Thyroid gland (tissue), 4 donors: ENCODE measurements around the gene PLD1.

Source experiments
- POLR2A ChIP-seq, 2 donors: fragments of 450-650 bp; IDR thresholded peaks; one replicate each; pipeline ENCODE4 v1.6.1; 2017; ENCODE audit warnings: antibody characterized with exemption in 2 of 2, mild to moderate bottlenecking in 2 of 2, moderate library complexity in 1 of 2
- TF ChIP-seq, protein P1 (sequence below), 6 experiments: fragments of 200-600 bp in 3 of 6; fragments of 450-650 bp in 3 of 6; sonication (generic) in 3 of 6; IDR thresholded peaks; one replicate each; pipeline ENCODE4 v1.5.1; 2016 to 2019; ENCODE audit warnings: antibody characterized with exemption in 6 of 6, mild to moderate bottlenecking in 2 of 6, inconsistent platforms in 1 of 6, moderate library complexity in 1 of 6

DNA sequence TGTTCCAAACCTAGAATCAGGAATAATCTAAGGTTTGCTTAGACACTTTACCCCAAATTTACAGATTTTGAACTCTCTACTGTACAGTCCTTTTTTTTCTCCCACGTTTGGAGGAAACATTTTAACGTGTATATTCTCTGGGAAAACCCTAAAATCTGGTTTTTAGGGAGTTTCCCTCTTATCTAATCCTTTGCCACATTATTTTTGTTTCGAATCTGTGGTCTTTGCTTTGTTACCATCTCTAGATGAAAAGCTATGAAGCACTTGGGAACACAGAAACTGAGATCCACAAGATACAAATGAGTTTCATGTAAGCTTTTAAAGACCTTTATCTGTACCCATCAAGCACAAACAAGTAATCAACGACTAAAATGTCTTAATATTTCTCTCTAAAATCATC is 41.3 kb downstream of the PLD1 start:
- TF ChIP-seq, protein P1, sequence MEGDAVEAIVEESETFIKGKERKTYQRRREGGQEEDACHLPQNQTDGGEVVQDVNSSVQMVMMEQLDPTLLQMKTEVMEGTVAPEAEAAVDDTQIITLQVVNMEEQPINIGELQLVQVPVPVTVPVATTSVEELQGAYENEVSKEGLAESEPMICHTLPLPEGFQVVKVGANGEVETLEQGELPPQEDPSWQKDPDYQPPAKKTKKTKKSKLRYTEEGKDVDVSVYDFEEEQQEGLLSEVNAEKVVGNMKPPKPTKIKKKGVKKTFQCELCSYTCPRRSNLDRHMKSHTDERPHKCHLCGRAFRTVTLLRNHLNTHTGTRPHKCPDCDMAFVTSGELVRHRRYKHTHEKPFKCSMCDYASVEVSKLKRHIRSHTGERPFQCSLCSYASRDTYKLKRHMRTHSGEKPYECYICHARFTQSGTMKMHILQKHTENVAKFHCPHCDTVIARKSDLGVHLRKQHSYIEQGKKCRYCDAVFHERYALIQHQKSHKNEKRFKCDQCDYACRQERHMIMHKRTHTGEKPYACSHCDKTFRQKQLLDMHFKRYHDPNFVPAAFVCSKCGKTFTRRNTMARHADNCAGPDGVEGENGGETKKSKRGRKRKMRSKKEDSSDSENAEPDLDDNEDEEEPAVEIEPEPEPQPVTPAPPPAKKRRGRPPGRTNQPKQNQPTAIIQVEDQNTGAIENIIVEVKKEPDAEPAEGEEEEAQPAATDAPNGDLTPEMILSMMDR (IDR thresholded peaks at IDR 0.05), result no peak
- no peak for TF ChIP-seq POLR2A (IDR thresholded peaks at IDR 0.05)
